ENCODE results near the gene C17orf50. TPM values are rescaled to one million over a fixed set of nuclear protein-coding genes. Genes with fewer than 3 reads are reported as not detected.

C17orf50 gene
- total RNA-seq, 1 donor from 2014 or later = not detected

GRCh38 chr17:35733366-35733765 lies 27.3 kb upstream of the C17orf50 start:
- intact Hi-C loops (cut with micrococcal nuclease) = no loop called here

- intact Hi-C loops (cut with micrococcal nuclease) = no loop called here
Measured at GRCh38 chr17:35734396-35734795, 26.3 kb upstream of the C17orf50 start.

GRCh38 chr17:35735036-35735805 lies 25.5 kb upstream of the C17orf50 start:
- intact Hi-C loops (cut with micrococcal nuclease) = no loop called here

- intact Hi-C loops (cut with micrococcal nuclease) = no loop called here
Measured at GRCh38 chr17:35736236-35736635, 24.5 kb upstream of the C17orf50 start.

GRCh38 chr17:35738519-35739133 lies 22.1 kb upstream of the C17orf50 start:
- intact Hi-C loops (cut with micrococcal nuclease) = no loop called here

- intact Hi-C loops (cut with micrococcal nuclease) = loop anchor here (10.0 kb wide), 1 partner anchor 595 kb away; the partner anchor contains the start of genes NLE1 and UNC45B
Measured at GRCh38 chr17:35740216-35740615, 20.5 kb upstream of the C17orf50 start.

GRCh38 chr17:35740997-35741931 lies 19.4 kb upstream of the C17orf50 start:
- intact Hi-C loops (cut with micrococcal nuclease) = loop anchor here (10.0 kb wide), 1 partner anchor 596 kb away; the partner anchor contains the start of genes NLE1 and UNC45B

- intact Hi-C loops (cut with micrococcal nuclease) = loop anchor here (10.0 kb wide), 1 partner anchor 598 kb away; the partner anchor contains the start of genes NLE1 and UNC45B
Measured at GRCh38 chr17:35742496-35742895, 18.2 kb upstream of the C17orf50 start.

- intact Hi-C loops (cut with micrococcal nuclease) = loop anchor here (10.0 kb wide), 1 partner anchor 598 kb away; the partner anchor contains the start of genes NLE1 and UNC45B
Measured at GRCh38 chr17:35742896-35743477, 17.7 kb upstream of the C17orf50 start.

- intact Hi-C loops (cut with micrococcal nuclease) = loop anchor here (10.0 kb wide), 1 partner anchor 599 kb away; the partner anchor contains the start of genes NLE1 and UNC45B
Measured at GRCh38 chr17:35743626-35744328, 16.9 kb upstream of the C17orf50 start.

- intact Hi-C loops (cut with micrococcal nuclease) = loop anchor here (5.0 to 10.0 kb wide), 3 partner anchors 188 to 600 kb away; partner anchors contain the start of genes NLE1, SLFN12L and UNC45B
Measured at GRCh38 chr17:35744830-35745229, 15.9 kb upstream of the C17orf50 start.

- intact Hi-C loops (cut with micrococcal nuclease) = loop anchor here (5.0 to 10.0 kb wide), 3 partner anchors 188 to 600 kb away; partner anchors contain the start of genes NLE1, SLFN12L and UNC45B
Measured at GRCh38 chr17:35745246-35745645, 15.4 kb upstream of the C17orf50 start.

- intact Hi-C loops (cut with micrococcal nuclease) = loop anchor here (5.0 to 10.0 kb wide), 3 partner anchors 189 to 601 kb away; partner anchors contain the start of genes NLE1, SLFN12L and UNC45B
Measured at GRCh38 chr17:35745749-35746320, 14.9 kb upstream of the C17orf50 start.

GRCh38 chr17:35747540-35748017 lies 13.1 kb upstream of the C17orf50 start:
- intact Hi-C loops (cut with micrococcal nuclease) = loop anchor here (1.0 to 10.0 kb wide), 5 partner anchors 134 to 603 kb away; partner anchors contain the start of genes NLE1, SLFN12L and UNC45B

GRCh38 chr17:35748341-35748841 lies 12.3 kb upstream of the C17orf50 start:
- intact Hi-C loops (cut with micrococcal nuclease) = loop anchor here (5.0 to 10.0 kb wide), 3 partner anchors 191 to 604 kb away; partner anchors contain the start of genes NLE1, SLFN12L and UNC45B

- intact Hi-C loops (cut with micrococcal nuclease) = loop anchor here (5.0 to 10.0 kb wide), 3 partner anchors 192 to 604 kb away; partner anchors contain the start of genes NLE1, SLFN12L and UNC45B
Measured at GRCh38 chr17:35748979-35749378, 11.7 kb upstream of the C17orf50 start.

- intact Hi-C loops (cut with micrococcal nuclease) = loop anchor here (5.0 to 10.0 kb wide), 3 partner anchors 192 to 605 kb away; partner anchors contain the start of genes NLE1, SLFN12L and UNC45B
Measured at GRCh38 chr17:35749560-35750412, 10.9 kb upstream of the C17orf50 start.

Data from T-helper 2 cell treated with Interferon-gamma antibody and Interleukin-4, amounts not matched to agents 100 ng/mL and 5 ng/mL, for 36 hours (primary cell).